ENCODE measurements around the gene FOXP1. TPM values are rescaled to one million over a fixed set of nuclear protein-coding genes. Genes with fewer than 3 reads are reported as not detected.

The FOXP1 gene
- total and polyA plus RNA-seq, 2 of the 13 experiments (the other 11 are each of a cell fraction or from before 2014, with no cell fraction given), result 40.4 to 59.0 TPM

DNA sequence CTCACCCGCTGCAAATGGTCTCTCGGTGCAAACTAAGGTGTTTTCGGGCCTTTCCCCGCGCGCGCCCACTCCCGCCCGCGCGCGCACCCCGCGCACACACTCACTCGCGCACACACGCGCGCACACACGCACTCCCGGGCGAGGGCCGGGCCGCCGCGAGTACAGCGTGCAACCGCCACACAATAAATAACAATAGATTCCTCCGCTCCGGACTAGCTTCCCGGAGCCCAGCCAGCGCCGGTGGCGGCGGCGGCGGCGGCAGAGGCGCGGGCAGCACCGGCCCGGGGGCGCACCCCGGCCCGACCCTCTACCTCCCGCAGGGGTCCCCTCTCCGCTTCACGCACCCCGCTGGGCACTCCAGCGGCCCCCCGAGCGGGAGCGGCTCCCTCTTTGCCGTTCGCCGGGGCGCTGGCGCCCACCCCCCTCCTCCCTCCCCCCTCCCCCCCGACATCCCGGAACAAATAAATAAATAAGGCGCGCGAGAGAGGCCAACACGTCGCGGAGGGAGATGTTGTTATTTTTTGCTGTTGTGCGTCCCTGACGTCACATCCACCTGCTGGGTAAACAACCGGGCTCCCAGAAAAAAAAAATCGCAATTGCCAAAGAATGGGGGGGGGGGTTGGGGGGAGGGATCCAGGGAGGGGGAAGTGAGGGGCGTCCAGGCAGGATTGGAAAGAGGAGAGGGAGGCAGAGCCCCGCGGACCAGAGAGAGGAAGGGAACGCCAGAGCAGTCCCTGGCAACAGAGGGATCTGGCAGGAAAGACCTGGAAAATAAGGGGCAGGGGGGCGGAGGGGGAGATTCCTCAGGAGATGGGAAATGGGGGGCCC, at the start of gene FOXP1 (continued):
- TF ChIP-seq ZNF256 (CRISPR knock-in tag; conservative IDR thresholded peaks at IDR 0.05), result no peak
- no peak for TF ChIP-seq ZNF746 (CRISPR knock-in tag; IDR thresholded peaks at IDR 0.05)
- TF ChIP-seq MEIS2 (CRISPR knock-in tag; IDR thresholded peaks at IDR 0.05), result 0 out of 2 replicates have a peak, but pooled peaks have one; percentile 16
- TF ChIP-seq ERF (CRISPR knock-in tag; IDR thresholded peaks at IDR 0.05), result no peak
- TF ChIP-seq ZNF407 (CRISPR knock-in tag; IDR thresholded peaks at IDR 0.05; ENCODE audit: not compliant biosample characterization), result no peak
- TF ChIP-seq ATF3 (CRISPR knock-in tag; IDR thresholded peaks at IDR 0.05), result 0 out of 2 replicates have a peak, but pooled peaks have one; percentile 14
- TF ChIP-seq, protein P1, sequence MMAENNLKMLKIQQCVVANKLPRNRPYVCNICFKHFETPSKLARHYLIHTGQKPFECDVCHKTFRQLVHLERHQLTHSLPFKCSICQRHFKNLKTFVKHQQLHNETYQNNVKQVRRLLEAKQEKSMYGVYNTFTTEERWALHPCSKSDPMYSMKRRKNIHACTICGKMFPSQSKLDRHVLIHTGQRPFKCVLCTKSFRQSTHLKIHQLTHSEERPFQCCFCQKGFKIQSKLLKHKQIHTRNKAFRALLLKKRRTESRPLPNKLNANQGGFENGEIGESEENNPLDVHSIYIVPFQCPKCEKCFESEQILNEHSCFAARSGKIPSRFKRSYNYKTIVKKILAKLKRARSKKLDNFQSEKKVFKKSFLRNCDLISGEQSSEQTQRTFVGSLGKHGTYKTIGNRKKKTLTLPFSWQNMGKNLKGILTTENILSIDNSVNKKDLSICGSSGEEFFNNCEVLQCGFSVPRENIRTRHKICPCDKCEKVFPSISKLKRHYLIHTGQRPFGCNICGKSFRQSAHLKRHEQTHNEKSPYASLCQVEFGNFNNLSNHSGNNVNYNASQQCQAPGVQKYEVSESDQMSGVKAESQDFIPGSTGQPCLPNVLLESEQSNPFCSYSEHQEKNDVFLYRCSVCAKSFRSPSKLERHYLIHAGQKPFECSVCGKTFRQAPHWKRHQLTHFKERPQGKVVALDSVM (CRISPR knock-in tag; IDR thresholded peaks at IDR 0.05), result no peak
- TF ChIP-seq ZNF878 (CRISPR knock-in tag; IDR thresholded peaks at IDR 0.05), result no peak
- no peak for TF ChIP-seq ZNF672 (CRISPR knock-in tag; IDR thresholded peaks at IDR 0.05)
- no peak for TF ChIP-seq ZNF761 (CRISPR knock-in tag; conservative IDR thresholded peaks at IDR 0.05)
- TF ChIP-seq, protein P2, sequence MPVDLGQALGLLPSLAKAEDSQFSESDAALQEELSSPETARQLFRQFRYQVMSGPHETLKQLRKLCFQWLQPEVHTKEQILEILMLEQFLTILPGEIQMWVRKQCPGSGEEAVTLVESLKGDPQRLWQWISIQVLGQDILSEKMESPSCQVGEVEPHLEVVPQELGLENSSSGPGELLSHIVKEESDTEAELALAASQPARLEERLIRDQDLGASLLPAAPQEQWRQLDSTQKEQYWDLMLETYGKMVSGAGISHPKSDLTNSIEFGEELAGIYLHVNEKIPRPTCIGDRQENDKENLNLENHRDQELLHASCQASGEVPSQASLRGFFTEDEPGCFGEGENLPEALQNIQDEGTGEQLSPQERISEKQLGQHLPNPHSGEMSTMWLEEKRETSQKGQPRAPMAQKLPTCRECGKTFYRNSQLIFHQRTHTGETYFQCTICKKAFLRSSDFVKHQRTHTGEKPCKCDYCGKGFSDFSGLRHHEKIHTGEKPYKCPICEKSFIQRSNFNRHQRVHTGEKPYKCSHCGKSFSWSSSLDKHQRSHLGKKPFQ (CRISPR knock-in tag; IDR thresholded peaks at IDR 0.05; ENCODE audit: insufficient replicate concordance), result no peak
- no peak; the same call in 1 of the 2 replicates for TF ChIP-seq ARNTL (CRISPR knock-in tag; IDR thresholded peaks at IDR 0.05)
- TF ChIP-seq NCOA1 (CRISPR knock-in tag; IDR thresholded peaks at IDR 0.05), result no peak
- no peak for TF ChIP-seq HES4 (CRISPR knock-in tag; IDR thresholded peaks at IDR 0.05; ENCODE audit: borderline replicate concordance)
- TF ChIP-seq, protein P3, sequence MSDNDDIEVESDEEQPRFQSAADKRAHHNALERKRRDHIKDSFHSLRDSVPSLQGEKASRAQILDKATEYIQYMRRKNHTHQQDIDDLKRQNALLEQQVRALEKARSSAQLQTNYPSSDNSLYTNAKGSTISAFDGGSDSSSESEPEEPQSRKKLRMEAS (IDR thresholded peaks at IDR 0.05), result peak; percentile 78
- no peak for TF ChIP-seq ZNF570 (CRISPR knock-in tag; IDR thresholded peaks at IDR 0.05; ENCODE audit: borderline replicate concordance)
- no peak for TF ChIP-seq ZMYM2 (CRISPR knock-in tag; IDR thresholded peaks at IDR 0.05)
